C4-2B (cell line): ENCODE data around the gene RPL27.

Source experiments
- H3K27ac ChIP-seq: fragments of 450-650 bp; 2 replicates; pipeline ENCODE4 v1.5.1; 2017
- ZFX ChIP-seq: fragments of 450-650 bp; IDR thresholded peaks from 2 replicates; pipeline ENCODE4 v1.6.1; 2017
- TF ChIP-seq, protein P1 (sequence below): fragments of 450-650 bp; conservative IDR thresholded peaks from 2 replicates; pipeline ENCODE4 v1.5.1; 2017; ENCODE audit warnings: mild to moderate bottlenecking

The RPL27 gene

DNA sequence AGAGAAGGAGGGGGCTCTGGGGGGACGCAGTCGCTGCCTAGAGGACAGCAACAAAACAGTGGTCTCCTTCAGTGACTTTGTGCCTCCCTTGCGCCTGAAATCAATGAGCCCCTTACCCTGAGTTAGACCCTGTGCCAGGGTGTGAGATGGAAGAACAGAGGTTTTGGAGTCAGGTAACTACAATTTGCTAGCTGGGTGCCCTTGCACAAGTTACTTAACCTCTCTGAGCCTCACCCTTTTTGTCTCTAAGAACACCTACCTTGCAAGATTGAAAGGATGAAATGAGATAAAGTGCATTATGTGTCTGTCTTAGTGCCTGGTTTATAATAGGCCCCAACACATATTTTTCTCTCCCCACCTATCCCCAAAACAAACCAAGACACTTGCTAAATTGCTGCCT is 36.7 kb downstream of the RPL27 start:
- TF ChIP-seq, protein P1, sequence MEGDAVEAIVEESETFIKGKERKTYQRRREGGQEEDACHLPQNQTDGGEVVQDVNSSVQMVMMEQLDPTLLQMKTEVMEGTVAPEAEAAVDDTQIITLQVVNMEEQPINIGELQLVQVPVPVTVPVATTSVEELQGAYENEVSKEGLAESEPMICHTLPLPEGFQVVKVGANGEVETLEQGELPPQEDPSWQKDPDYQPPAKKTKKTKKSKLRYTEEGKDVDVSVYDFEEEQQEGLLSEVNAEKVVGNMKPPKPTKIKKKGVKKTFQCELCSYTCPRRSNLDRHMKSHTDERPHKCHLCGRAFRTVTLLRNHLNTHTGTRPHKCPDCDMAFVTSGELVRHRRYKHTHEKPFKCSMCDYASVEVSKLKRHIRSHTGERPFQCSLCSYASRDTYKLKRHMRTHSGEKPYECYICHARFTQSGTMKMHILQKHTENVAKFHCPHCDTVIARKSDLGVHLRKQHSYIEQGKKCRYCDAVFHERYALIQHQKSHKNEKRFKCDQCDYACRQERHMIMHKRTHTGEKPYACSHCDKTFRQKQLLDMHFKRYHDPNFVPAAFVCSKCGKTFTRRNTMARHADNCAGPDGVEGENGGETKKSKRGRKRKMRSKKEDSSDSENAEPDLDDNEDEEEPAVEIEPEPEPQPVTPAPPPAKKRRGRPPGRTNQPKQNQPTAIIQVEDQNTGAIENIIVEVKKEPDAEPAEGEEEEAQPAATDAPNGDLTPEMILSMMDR, result no peak
- TF ChIP-seq ZFX, result no peak
- no peak overlapping the region for H3K27ac ChIP-seq

DNA sequence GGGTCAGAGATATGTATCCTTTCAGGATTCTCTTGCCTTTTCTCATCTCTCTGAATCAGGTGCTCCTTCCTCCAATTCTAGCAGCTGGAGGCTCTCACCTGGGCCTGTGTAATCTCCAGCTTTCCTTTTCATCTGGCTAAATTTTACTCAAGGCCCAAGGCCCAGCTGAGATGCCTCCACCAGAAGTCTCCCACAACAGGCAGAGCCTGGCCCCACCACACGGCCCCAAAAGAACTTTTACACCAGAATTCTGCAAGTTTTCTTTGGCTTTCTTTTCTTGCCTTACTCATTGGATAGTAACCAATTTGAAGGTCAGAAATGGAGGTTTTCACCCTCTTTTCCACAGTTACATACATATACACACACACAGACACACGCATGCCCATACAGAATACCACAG is 41.4 kb downstream of the RPL27 start:
- TF ChIP-seq ZFX, result no peak
- TF ChIP-seq, protein P1, result no peak

DNA sequence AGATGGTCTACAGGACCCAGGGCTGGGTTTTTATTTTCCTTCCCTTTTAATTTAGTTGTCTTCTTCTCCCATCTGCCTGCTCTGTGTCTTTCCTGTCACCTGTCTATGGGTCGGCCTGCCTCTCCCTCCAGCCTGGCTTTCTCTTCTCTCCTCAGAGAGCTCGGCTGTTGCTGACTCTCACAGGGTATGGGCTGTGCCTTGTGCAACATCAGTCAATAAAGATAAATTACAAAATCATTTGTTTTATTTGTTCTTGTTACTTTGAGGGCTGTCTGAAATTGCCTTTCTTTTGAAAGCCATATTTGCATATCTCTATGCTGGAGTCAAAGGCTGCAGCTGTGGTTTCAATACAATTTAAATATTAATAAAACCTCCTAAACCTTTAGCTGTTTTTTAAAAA is 42.4 kb downstream of the RPL27 start:
- no peak overlapping the region for H3K27ac ChIP-seq
- TF ChIP-seq ZFX, result no peak
- TF ChIP-seq, protein P1, result no peak

More for the DNA sequence above, 41.4 kb downstream of the RPL27 start:
- no peak overlapping the region for H3K27ac ChIP-seq

DNA sequence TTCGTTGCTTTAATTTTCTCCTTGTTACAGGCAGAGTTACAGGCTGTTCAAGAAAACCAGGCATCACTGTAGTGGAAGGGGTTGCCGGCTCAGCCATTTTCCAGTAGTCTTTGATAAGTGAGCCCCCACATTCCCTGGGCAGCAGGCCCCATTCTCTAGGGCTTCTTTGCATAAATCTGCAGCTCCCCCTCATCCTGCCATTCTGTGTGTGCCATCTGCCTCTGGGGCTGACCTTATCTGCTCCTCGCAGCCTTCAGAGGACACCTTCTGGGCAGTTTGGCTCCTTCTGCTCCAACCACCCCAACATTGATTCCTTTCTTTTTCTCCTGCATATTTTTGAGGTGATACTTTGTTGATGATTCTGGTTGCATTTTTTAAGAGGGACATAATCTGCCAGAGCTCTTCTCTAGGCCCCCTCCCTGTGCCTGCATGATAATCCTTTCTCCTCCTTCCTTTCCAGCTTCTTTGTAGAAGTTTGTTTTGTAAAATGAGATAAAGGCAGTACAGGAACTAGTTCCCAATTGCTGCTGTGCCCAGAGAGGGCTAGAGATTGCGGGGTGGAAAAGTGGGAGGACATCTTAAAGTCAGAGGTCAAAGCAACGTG is 43.9 kb downstream of the RPL27 start:
- no peak for TF ChIP-seq ZFX
- TF ChIP-seq, protein P1, result no peak
- no peak overlapping the region for H3K27ac ChIP-seq

DNA sequence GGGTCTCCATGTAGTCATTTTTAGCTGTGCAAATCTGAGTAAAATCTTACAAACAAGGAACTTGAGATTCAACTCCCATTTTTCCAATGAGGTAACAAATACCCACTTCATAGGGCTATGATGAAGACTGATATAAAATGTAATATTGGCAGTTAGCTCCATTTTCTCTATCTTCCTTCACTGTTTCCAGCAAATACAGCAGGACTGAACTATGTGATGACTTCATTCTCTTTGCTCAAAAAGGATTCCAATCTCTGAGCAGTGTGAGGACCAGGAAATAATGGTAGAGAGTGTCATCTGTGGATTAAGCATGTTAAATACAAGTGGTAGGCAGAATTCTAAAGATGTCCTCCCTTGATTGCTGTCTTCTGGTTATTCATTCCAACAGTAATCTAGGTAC is 45.1 kb downstream of the RPL27 start:
- TF ChIP-seq, protein P1, result no peak
- no peak for TF ChIP-seq ZFX
- no peak overlapping the region for H3K27ac ChIP-seq

DNA sequence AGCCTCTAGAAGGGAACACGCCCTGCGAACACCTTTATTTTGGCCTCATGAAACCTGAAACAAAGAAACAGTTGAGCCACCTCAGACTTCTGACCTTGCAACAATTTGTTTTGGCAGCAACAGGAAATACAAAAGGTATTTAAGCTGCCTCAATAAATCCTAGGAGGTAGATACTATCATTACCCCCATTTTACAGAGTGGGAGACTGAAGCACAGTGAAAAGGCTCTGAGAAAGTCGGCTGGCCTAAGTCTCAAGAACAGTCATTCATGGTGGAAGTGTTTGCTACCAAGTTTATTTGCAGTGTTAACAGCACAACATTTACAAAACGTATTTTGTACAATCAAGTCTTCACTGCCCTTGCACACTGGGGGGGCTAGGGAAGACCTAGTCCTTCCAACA is 45.8 kb downstream of the RPL27 start:
- no peak overlapping the region for H3K27ac ChIP-seq
- no peak for TF ChIP-seq ZFX
- TF ChIP-seq, protein P1, result no peak

DNA sequence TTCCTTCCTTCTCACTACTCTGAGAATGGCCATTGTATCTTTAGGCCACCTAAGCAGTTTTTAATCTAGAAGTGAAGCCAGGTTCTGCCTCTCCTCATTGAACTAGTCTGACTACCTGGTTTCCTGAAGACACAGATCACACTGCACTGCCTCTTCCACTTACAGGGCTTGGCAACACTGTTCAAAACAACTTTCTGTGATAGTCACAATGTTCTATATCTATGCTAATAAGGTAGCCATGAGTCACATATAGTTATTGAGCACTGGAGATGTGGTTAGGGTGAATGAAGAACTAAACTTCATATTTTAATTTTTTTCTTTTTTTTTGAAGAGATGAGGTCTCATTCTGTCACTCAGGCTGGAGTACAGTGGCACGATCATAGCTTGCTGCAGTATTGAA is 53.8 kb downstream of the RPL27 start:
- TF ChIP-seq, protein P1, result no peak
- no peak for TF ChIP-seq ZFX
- no peak overlapping the region for H3K27ac ChIP-seq
